SJCRH30 (cell line): ENCODE measurements around the gene LANCL1. TPM values are rescaled to one million over a fixed set of nuclear protein-coding genes. Genes with fewer than 3 reads are reported as not detected.

Experiments
- DNase-seq, 2 experiments: peaks; one replicate each; pipeline ENCODE4 v3.0.0-alpha.2; 2015 to 2020
- H3K27ac ChIP-seq: fragments of 250-450 bp; sonication (Bioruptor Pico); 2 replicates; pipeline ENCODE4 v1.5.1; 2020; ENCODE audit warnings: mild to moderate bottlenecking, moderate library complexity
- H3K27me3 ChIP-seq: fragments of 250-450 bp; sonication (Bioruptor Pico); 2 replicates; pipeline ENCODE4 v1.5.1; 2020; ENCODE audit warnings: mild to moderate bottlenecking, moderate library complexity
- H3K36me3 ChIP-seq: fragments of 250-450 bp; sonication (Bioruptor Pico); 2 replicates; pipeline ENCODE4 v1.5.1; 2020; ENCODE audit warnings: mild to moderate bottlenecking, moderate library complexity
- H3K4me1 ChIP-seq: fragments of 250-450 bp; sonication (Bioruptor Pico); 2 replicates; pipeline ENCODE4 v1.5.1; 2020; ENCODE audit warnings: mild to moderate bottlenecking, moderate library complexity
- H3K4me3 ChIP-seq: fragments of 250-450 bp; sonication (Bioruptor Pico); 2 replicates; pipeline ENCODE4 v1.5.1; 2020; ENCODE audit warnings: mild to moderate bottlenecking, moderate library complexity
- H3K9me3 ChIP-seq: fragments of 250-450 bp; sonication (Bioruptor Pico); replicated peaks from 2 replicates; pipeline ENCODE4 v1.5.1; 2020; ENCODE audit warnings: mild to moderate bottlenecking, moderate library complexity
- total RNA-seq: library from RNA; depleted of rRNA; stranded (reverse); fragments of >200 nt; shearing (Covaris generic); gene quantifications from 2 replicates; pipeline ENCODE4 v1.2.3, GENCODE V29; 2014; rRNA removed

LANCL1 gene
- total RNA-seq, 1 experiment from 2014 or later, result 42.9 TPM

- Histone ChIP-seq H3K4me3 (no peak overlapping the region), H3K4me1 (peaks cover 8% of the 10 kb centered on the region), H3K27me3 (no peaks in the 10 kb centered on the region), H3K36me3 (no peaks in the 10 kb centered on the region), H3K27ac (no peak overlapping the region), H3K9me3 (no peaks in the 10 kb centered on the region)
- DNase-seq, result no peak
Measured at GRCh38 chr2:210389856-210390255, 86.7 kb downstream of the LANCL1 start.

DNA sequence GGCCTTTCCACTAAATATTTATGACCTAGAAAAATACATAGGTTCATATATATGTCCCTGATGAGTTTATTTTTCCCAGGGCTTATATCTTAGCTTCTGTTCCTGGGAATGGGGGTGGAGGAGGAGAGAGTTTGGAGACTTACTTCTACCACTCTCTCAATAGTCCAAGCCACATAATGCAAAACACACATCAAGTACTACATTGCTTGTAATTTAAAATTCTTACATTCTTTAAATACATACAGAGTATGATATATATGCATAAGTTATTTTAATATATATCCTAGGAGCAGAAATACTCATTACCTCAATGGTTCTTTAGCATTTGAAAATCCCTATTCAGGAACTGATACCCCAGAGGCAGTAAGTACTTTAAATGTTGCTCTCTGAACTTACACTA lies 88.4 kb downstream of the LANCL1 start:
- H3K9me3 ChIP-seq, result no peaks in the 10 kb centered on the region
- H3K4me1 ChIP-seq, result peaks cover 8% of the 10 kb centered on the region
- H3K4me3 ChIP-seq, result no peak overlapping the region
- H3K36me3 ChIP-seq, result no peaks in the 10 kb centered on the region
- no peak overlapping the region for H3K27ac ChIP-seq
- DNase-seq, result no peak
- H3K27me3 ChIP-seq, result no peaks in the 10 kb centered on the region

- H3K4me3 ChIP-seq, result no peak overlapping the region
- H3K27me3 ChIP-seq, result no peaks in the 10 kb centered on the region
- H3K27ac ChIP-seq, result no peak overlapping the region
- peaks cover under 1% of the 10 kb centered on the region for H3K4me1 ChIP-seq
- no peaks in the 10 kb centered on the region for H3K36me3 ChIP-seq
- H3K9me3 ChIP-seq, result no peaks in the 10 kb centered on the region
- no peak for DNase-seq
Measured at GRCh38 chr2:210387074-210387473, 89.5 kb downstream of the LANCL1 start.

Other genes starting within 250 kb of the LANCL1 start
- 2.2 and 3.3 TPM in 2 replicates for gene MYL1, start 161.6 kb downstream of the LANCL1 start, total RNA-seq
- gene CPS1, start 79.8 kb upstream of the LANCL1 start, total RNA-seq, result 26.4 and 28.3 TPM in 2 replicates